SH-SY5Y (cell line): Measurements from ENCODE around the gene USP21.

Experiments used
- GATA2 ChIP-seq: IDR thresholded peaks from 2 replicates; pipeline ENCODE4 v1.6.1; 2011; ENCODE audit warnings: mild to moderate bottlenecking, low read depth, low read length
- GATA3 ChIP-seq: IDR thresholded peaks from 2 replicates; pipeline ENCODE4 v1.6.1; 2011; ENCODE audit warnings: low read depth, mild to moderate bottlenecking, low read length, moderate library complexity

DNA sequence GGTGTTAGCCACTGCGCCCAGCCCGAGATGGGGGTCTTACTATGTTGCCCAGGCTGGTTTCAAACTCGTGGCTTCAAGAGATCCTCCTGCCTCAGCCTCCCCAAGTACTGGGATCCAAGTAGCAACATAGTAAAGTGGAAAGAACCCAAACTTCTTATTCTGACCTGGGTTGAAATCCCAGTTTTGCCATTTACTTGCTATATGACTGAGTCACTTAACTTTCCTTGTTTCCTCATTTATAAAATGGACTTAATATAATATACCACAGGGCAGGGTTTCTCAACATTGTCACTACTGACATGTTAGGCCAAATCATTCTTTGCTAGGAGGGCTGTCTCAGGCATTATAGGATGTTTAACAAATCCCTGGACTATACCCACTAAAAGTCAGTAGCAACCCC lies 48.2 kb upstream of the USP21 start:
- TF ChIP-seq GATA2, result no peak
- TF ChIP-seq GATA3, result no peak
